ENCODE results near the gene BBOX1. TPM values are rescaled to one million over a fixed set of nuclear protein-coding genes. Genes with fewer than 3 reads are reported as not detected.

BBOX1 gene
- polyA plus RNA-seq, 3 donors, result not detected

GRCh38 chr11:27148506-27148905, 107.9 kb downstream of the BBOX1 start:
- H3K9ac ChIP-seq (ENCODE audit: insufficient read depth, low read length, poor library complexity, severe bottlenecking), result no peak overlapping the region
- no peak for TF ChIP-seq CTCF (IDR thresholded peaks at IDR 0.05)
- Mint-ChIP-seq H3K4me3 (no peak overlapping the region), H3K27ac (no peak overlapping the region), H3K36me3 (no peaks in the 10 kb centered on the region), H3K9me3 (peaks cover 0 to 3% (median 0%) of the 10 kb centered on the region in 7 donors), H3K4me1 (no peaks in the 10 kb centered on the region), H3K27me3 (ENCODE audit: low read depth in 3 of 3) (peaks cover 0 to 1% (median 1%) of the 10 kb centered on the region in 3 donors)
- H3K4me2 ChIP-seq (replicated peaks; ENCODE audit: extremely low read depth, low read length, poor library complexity, severe bottlenecking), result no peak overlapping the region
- intact Hi-C loops (cut with micrococcal nuclease), result no loop called here
- no peaks in the 10 kb centered on the region for H3K4me1 ChIP-seq (ENCODE audit: control insufficient read depth in 1 of 2, insufficient read depth in 2 of 2, low read length in 2 of 2)
- H3K27ac ChIP-seq (ENCODE audit: low read depth in 1 of 2, low read length in 2 of 2), result no peak overlapping the region
- no peaks in the 10 kb centered on the region for H3K79me2 ChIP-seq (ENCODE audit: insufficient read depth, low read length)
- H2AFZ ChIP-seq (ENCODE audit: insufficient read depth, low read depth, low read length, poor library complexity, severe bottlenecking), result no peak overlapping the region
- no peaks in the 10 kb centered on the region for H3K27me3 ChIP-seq (ENCODE audit: control insufficient read depth in 2 of 2, insufficient read depth in 2 of 2, low read length in 2 of 2)
- no peaks in the 10 kb centered on the region for H3K36me3 ChIP-seq (replicated peaks in 1 of 2; ENCODE audit: control insufficient read depth in 1 of 2, insufficient read depth in 2 of 2, low read length in 2 of 2)
- DNase-seq, result no peak
- H3K4me3 ChIP-seq (replicated peaks in 1 of 3; ENCODE audit: low read depth in 2 of 3, low read length in 3 of 3), result no peak overlapping the region
- H3K9me3 ChIP-seq (replicated peaks in 1 of 2; ENCODE audit: control insufficient read depth in 1 of 2, insufficient read depth in 1 of 2, low read length in 2 of 2), result no peaks in the 10 kb centered on the region
- no peaks in the 10 kb centered on the region for H4K20me1 ChIP-seq (ENCODE audit: insufficient read depth, low read length)

GRCh38 chr11:27150098-27150497, 109.5 kb downstream of the BBOX1 start:
- Histone ChIP-seq H3K79me2 (ENCODE audit: insufficient read depth, low read length) (no peaks in the 10 kb centered on the region), H3K4me2 (replicated peaks; ENCODE audit: extremely low read depth, low read length, poor library complexity, severe bottlenecking) (no peak overlapping the region), H3K27ac (ENCODE audit: low read depth in 1 of 2, low read length in 2 of 2) (no peak overlapping the region), H3K9me3 (replicated peaks in 1 of 2; ENCODE audit: control insufficient read depth in 1 of 2, insufficient read depth in 1 of 2, low read length in 2 of 2) (no peaks in the 10 kb centered on the region), H3K4me1 (ENCODE audit: control insufficient read depth in 1 of 2, insufficient read depth in 2 of 2, low read length in 2 of 2) (no peaks in the 10 kb centered on the region), H3K9ac (ENCODE audit: insufficient read depth, low read length, poor library complexity, severe bottlenecking) (no peak overlapping the region), H4K20me1 (ENCODE audit: insufficient read depth, low read length) (no peaks in the 10 kb centered on the region), H3K36me3 (replicated peaks in 1 of 2; ENCODE audit: control insufficient read depth in 1 of 2, insufficient read depth in 2 of 2, low read length in 2 of 2) (no peaks in the 10 kb centered on the region), H2AFZ (ENCODE audit: insufficient read depth, low read depth, low read length, poor library complexity, severe bottlenecking) (no peak overlapping the region), H3K4me3 (replicated peaks in 1 of 3; ENCODE audit: low read depth in 2 of 3, low read length in 3 of 3) (no peak overlapping the region), H3K27me3 (ENCODE audit: control insufficient read depth in 2 of 2, insufficient read depth in 2 of 2, low read length in 2 of 2) (no peaks in the 10 kb centered on the region)
- H3K36me3 Mint-ChIP-seq, result no peaks in the 10 kb centered on the region
- no peaks in the 10 kb centered on the region for H3K27me3 Mint-ChIP-seq (ENCODE audit: low read depth in 3 of 3)
- WGBS (ENCODE audit: insufficient coverage), result 100% methylated on average over 1 of the region's 2 CpGs
- no peak for DNase-seq
- H3K27ac Mint-ChIP-seq, result no peak overlapping the region
- H3K9me3 Mint-ChIP-seq, result no peaks in the 10 kb centered on the region
- H3K4me1 Mint-ChIP-seq, result no peaks in the 10 kb centered on the region
- TF ChIP-seq CTCF (IDR thresholded peaks at IDR 0.05), result no peak
- H3K4me3 Mint-ChIP-seq, result no peak overlapping the region
- intact Hi-C loops (cut with micrococcal nuclease), result no loop called here

All from CD14-positive monocyte (primary cell).